ENCODE data around the gene TRERF1.

GRCh38 chr6:42436825-42437224 is 14.9 kb downstream of the TRERF1 start:
- TF ChIP-seq CTCF (IDR thresholded peaks at IDR 0.05): no peak
- TF ChIP-seq POLR2A (IDR thresholded peaks at IDR 0.05): no peak
